C4-2B (cell line): ENCODE results near the gene DLGAP1.

ENCODE experiments used
- H3K27ac ChIP-seq: fragments of 450-650 bp; 2 replicates; pipeline ENCODE4 v1.5.1; 2017
- CTCF ChIP-seq: fragments of 450-650 bp; conservative IDR thresholded peaks from 2 replicates; pipeline ENCODE4 v1.5.1; 2017; ENCODE audit warnings: mild to moderate bottlenecking
- ZFX ChIP-seq: fragments of 450-650 bp; IDR thresholded peaks from 2 replicates; pipeline ENCODE4 v1.6.1; 2017

Gene DLGAP1

DNA sequence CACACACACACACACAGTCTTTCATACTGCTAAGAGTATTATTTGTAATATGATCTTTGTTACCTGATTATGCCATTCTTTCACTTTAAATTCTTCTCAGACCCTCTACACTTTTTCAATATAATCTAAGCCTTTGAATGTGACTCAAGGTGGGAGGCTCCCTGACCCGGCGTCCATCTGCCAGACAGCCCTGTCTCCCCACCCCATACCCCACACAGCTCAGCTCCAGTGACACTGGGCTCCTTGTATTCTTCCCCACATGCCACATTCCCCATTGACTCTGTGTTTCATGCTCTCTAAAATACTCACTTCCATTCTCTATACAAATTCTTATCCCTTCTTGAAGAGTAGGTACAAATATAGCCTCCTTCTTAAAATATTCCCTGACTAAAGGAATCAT, 563.0 kb downstream of the DLGAP1 start:
- no peak overlapping the region for H3K27ac ChIP-seq
- TF ChIP-seq CTCF: no peak
- TF ChIP-seq ZFX: no peak

GRCh38 chr18:3891245-3891644, 563.9 kb downstream of the DLGAP1 start:
- H3K27ac ChIP-seq: no peak overlapping the region
- TF ChIP-seq CTCF: no peak
- TF ChIP-seq ZFX: no peak

- no peak overlapping the region for H3K27ac ChIP-seq
- TF ChIP-seq ZFX (no peak), CTCF (no peak)
Measured at GRCh38 chr18:3889803-3890202, 565.3 kb downstream of the DLGAP1 start.

DNA sequence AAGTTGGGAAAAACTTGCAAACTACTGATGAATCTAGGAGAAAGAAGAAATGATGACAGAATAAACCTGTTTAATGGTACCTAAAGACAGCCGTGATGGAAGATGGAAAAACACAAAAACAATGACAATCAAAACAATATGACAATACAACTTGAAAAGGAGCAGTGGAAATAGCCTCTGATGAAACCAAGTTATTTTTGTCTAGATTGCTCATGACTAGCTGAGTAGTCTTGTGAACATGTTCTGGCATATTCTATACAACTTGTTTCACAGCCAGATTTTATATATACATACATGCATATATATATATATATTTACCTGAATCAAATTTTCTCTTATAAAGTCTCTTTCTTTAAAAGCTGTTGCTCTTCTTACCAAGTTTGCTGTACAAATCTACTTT, 566.0 kb downstream of the DLGAP1 start:
- TF ChIP-seq CTCF: no peak
- no peak for TF ChIP-seq ZFX
- no peak overlapping the region for H3K27ac ChIP-seq

DNA sequence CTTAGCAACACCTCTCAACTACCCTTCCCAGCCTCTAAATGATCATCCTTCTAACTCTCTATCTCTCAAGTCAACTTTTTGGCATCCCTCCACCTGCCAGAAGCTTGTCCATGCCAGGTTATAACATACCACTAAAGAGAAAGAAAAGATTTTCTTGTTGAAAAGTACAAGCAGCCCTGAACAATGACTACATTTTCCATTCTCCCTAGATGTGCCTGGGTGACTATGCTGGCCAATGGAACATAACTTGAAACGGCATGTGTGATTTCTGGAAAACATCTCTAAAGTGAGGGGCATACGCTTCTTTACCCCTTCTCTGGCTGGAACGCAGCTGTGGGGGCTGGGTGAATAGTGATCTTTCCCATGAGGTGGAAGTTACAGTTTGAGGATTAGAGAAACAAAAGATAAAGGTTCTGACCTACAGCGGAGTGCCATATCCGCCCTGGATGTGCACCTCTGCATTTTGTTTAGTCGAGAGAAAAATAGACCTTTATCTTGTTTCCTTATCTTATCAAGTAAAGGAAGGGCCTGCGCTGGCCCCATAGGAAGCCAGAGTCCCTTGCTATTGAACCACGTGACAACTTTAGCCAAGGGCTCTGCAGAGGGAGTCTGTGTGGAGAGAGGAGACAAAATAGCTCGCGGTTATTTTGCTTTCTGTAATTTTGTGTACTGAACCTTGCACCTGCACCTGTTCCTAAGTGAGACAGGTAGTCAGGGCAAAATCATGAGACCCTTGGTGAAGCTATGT, 568.4 kb downstream of the DLGAP1 start:
- no peak for TF ChIP-seq ZFX
- TF ChIP-seq CTCF: no peak
- no peak overlapping the region for H3K27ac ChIP-seq

DNA sequence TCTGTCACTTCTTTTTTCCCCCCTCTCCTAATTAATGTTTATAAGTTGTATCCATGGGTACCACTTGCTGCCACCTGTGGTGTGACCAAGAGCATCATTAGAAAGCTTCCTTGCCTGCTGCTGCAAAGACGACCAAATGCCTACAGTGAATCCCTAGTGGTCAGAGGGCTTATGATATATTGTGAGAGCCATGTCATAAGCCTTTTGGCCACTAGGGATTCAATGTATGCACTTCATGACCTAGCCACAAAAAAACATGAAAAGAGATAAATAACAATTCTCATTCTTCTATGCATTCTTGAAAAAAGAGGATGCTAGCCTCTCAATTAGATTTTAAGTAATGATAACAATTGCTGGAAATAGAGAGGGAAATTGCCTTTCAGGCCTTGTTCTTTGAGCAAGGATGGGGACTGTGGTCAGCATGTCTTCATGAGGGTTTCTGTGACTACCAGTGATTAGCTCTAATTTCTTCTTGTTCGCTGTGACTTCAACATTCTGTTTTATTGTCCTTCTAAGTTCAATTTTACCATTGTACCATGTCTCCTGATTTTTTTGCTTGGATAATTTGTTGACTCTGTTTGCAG, 569.8 kb downstream of the DLGAP1 start:
- TF ChIP-seq ZFX (no peak), CTCF (peak; percentile 55)
- H3K27ac ChIP-seq: no peak overlapping the region

DNA sequence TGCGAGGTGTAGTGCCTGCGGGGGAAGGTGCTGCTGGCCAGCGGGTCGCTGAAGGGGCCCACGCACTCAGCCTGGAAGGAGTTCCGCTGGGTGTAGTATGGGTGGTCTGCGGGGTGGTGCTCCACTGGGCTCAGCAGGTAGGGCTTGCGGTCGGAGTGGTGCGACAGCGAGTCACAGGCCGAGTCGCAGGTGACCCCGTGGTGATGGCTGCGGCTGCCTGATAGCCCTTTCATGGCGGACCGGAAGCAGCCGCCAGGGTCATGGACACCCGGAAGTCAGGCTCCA, 575.3 kb downstream of the DLGAP1 start:
- H3K27ac ChIP-seq: no peak overlapping the region
- TF ChIP-seq ZFX (no peak), CTCF (no peak)
